ENCODE measurements around the gene TIMM44. TPM values are rescaled to one million over a fixed set of nuclear protein-coding genes. Genes with fewer than 3 reads are reported as not detected.

The TIMM44 gene, protein sequence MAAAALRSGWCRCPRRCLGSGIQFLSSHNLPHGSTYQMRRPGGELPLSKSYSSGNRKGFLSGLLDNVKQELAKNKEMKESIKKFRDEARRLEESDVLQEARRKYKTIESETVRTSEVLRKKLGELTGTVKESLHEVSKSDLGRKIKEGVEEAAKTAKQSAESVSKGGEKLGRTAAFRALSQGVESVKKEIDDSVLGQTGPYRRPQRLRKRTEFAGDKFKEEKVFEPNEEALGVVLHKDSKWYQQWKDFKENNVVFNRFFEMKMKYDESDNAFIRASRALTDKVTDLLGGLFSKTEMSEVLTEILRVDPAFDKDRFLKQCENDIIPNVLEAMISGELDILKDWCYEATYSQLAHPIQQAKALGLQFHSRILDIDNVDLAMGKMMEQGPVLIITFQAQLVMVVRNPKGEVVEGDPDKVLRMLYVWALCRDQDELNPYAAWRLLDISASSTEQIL
- total RNA-seq = 24.8 and 36.8 TPM in 2 replicates

DNA sequence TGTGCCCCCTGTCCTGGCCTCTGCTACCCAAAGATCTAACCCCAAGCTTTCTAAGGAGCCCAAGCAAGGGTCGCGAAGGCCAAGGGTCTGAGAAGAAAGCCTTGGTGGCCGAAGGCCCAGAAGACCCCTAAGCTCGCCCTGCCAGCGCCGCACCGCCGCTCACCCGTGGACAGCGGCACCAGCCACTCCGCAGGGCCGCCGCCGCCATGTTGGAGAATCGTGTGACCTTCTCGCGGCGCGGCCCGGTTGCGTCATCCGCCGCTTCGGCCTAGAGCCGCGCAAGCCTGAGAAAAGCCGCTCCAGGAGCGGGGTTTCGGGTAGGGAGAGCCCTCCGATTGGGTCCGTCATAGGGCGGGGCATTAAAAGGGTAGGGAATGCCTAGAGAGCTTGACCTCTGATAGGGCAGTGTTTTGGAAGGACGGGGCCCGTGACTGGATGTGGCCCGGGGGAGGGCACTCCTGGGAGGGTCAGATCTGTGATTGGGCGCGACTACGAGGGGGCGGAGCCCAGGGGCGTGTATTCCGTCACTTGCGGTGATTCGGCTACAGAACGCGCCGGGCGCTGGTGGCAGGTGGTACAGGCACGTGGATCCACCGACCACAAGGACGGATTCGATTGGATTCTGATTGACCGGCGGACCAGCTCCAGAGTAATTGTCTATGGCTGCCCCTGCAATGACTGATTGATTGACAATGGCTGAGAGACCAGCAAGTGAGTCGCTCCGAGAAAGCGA lies at the start of gene TIMM44:
Gene TIMM44 (minus strand): TSS at position 223 of the 733 bp plus-strand sequence. CDS start 15 bp downstream, at position 208.

DNA sequence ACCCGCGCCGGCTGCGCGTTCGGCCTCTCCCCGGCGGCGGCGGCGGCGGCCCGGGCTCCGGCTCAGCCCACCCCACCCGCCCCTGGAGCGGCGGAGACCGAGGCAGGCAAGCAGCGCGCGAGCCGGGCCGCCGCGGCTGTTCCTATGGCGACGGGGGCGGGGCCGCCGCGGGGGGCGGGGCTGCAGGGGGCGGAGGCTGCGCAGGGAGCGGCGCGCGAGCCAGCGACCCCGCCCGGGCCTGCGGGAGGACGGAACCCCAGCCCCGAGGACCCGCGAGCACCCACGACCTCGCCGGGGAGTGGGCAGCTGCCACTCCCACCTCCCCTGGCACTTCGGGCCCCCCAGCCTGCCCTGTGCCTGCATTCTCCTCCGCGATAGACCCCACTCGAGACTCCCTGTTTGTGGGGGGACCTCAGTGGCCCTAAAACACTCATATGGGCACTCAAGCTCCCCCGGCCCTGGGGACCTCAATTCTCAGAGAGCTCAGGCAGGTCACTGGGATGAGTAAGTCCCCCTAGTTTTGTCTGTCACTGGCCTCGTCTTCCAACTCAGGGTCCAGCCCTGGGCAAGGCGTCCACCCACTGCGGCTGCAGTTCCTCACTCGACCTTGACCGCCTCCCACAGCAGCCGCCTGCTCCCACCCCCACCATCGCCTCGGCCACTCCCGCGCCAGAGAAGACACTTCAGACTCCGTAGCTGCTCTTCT lies 17.3 kb downstream of the TIMM44 start, which contains the start of gene CTXN1:
Gene CTXN1 (minus strand): TSS at position 115 of the 706 bp plus-strand sequence. CDS start 597 bp downstream, outside the sequence.

DNA sequence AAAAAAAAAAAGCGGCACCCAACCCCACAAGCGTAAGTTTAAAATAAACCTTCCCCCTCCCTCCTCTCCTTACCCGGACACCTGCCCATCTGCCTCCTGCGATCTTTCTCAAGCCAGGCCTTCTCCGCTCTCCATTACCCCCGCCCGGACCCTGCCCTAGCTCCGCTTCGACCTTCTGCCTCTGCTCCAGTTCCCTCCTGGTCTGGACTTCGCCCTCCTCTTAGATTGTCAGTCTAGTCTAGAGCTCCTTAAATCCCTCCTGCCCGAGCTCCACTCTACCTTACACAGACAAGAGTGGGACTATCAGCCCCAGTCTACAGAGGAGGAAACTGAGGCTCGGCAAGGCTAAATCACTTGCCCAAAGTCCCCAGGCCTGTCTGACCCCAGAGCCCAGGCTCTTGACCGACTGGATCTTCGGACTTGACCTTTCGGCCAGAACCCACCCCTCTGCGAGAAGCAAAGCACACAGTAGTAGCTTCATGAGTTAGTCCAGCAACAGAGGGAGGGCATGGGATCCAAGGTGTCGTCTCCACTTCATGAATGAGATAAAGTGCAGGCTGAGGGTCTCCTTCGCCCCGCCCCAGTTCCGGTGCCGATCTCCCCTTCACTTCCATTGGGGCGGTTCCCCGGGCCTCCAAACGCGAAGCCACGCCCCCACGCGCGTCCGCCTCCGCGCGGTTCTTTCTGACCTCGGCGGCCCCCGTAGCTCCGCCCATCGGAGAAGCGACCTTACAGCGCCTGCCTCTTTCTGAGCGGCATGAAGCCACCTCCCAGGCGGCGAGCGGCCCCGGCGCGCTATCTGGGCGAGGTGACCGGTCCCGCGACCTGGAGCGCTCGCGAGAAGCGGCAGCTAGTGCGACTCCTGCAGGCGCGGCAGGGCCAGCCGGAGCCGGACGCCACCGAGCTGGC lies 23.6 kb downstream of the TIMM44 start, which contains the start of gene SNAPC2:
Gene SNAPC2 (plus strand): TSS at position 729 of the 909 bp plus-strand sequence. CDS start 29 bp downstream, at position 758.

DNA sequence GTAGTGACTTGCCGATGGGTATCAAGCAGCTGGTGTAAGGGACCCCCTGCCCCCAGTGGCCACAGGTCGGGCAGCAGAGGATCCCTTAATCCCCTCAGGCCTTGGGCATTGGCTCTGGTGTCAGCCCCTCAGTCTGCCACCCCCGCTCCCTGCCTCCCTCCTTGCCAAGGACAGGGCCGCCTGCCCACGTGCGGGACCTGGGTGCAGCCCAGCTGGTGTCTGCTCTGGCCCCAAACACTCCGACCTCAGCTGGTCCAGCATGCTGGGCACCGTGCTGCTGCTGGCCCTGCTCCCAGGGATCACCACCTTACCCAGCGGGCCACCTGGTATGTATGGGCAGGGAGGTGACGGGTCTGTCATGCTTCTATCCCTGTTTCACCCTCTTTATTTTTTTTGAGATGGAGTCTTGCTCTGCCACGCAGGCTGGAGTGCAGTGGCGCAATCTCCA lies 28.8 kb downstream of the TIMM44 start, which contains the start of gene TGFBR3L:
Gene TGFBR3L (plus strand): TSS at position 233 of the 448 bp plus-strand sequence.

DNA sequence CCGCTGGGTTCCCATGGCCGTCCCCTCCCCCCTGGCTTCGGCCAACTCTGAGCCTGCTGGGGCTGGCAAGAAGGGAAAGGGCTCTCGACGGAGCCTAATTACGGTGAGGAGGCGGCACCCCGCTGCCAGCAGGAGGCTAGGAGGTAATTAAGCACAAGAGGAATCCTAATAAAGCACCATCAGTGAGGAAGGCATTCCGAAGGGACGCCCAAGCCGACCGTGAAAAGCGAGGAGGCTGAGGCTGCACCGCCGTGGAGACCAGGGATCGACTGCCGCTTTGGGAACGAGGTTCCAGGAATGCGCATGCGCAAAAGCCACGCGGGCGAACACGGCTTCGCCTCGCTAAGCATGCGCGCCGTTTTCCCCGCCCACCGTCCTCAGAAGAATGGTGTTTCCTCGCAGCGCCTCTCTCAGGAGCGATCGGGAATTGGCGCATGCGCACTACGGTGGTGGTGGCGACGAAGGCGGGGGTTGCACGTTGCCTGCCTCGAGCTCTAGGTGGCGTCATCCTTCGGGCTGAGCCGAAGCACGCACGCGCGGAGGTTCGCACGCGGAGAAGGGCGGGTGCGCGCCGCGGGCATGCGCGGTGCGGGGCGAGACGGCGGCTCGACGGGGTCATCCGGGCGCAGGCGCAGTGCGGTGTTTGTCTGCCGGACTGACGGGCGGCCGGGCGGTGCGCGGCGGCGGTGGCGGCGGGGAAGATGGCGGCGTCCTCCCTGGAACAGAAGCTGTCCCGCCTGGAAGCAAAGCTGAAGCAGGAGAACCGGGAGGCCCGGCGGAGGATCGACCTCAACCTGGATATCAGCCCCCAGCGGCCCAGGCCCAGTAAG lies 40.0 kb downstream of the TIMM44 start, which contains the start of gene MAP2K7:
Gene MAP2K7 (plus strand): TSS at position 634 of the 830 bp plus-strand sequence. CDS start 68 bp downstream, at position 702.

DNA sequence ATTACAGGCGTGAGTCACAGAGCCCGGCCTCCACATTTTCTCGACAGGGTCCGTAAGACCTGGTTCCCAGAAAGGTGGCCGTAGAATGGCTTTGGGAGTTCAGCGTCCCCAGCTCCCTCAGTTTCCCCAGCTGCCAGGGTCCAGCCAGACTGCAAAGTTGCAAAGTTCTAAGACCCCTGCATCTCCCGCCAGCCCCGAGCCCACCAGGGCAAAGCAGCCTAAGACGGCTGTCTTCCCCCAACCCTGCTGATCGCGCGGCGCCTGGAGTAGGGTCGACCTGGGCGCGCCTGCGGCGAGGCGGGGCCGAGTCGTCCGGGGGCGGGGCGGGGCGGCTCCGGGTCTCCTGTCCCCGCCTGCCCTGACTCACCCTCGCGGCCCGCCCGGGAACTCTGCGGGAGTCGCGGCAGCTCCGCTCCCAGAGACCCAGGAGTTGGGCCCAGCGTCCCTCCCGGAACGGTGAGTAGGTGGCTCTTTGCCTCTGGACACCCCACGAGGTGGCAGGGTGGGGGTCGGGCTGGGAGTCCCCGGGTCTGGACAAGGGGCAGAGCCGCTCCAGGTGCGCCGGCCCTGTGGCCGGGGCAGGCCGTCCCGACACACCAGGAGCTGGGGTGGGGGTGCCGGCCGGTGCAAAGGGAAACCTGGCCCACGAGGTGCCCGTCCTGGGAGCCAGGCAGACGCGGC lies 55.2 kb downstream of the TIMM44 start, which contains the start of gene LRRC8E:
Gene LRRC8E (plus strand): TSS at position 366 of the 681 bp plus-strand sequence. CDS start 7,094 bp downstream, outside the sequence.

Other genes starting within 250 kb of the TIMM44 start
- gene FCER2, start 241.5 kb downstream of the TIMM44 start, total RNA-seq = not detected in 2 replicates
- gene CLEC4G, start 211.6 kb downstream of the TIMM44 start, total RNA-seq = not detected in 2 replicates
- gene CD209, start 196.1 kb downstream of the TIMM44 start, total RNA-seq = not detected in 2 replicates
- not detected in 2 replicates for gene CLEC4M, start 180.4 kb downstream of the TIMM44 start, total RNA-seq
- gene EVI5L, start 113.4 kb downstream of the TIMM44 start, total RNA-seq = 22.3 and 22.4 TPM in 2 replicates
- gene PRR36, start 69.3 kb downstream of the TIMM44 start, total RNA-seq = 0.10 TPM in 1 of 2 replicates, not detected in the other
- gene LRRC8E, start 55.2 kb downstream of the TIMM44 start, total RNA-seq = 3.1 and 3.8 TPM in 2 replicates
- gene MAP2K7, start 39.8 kb downstream of the TIMM44 start, total RNA-seq = 17.1 and 17.7 TPM in 2 replicates
- gene TGFBR3L, start 28.8 kb downstream of the TIMM44 start, total RNA-seq = 1.6 and 5.6 TPM in 2 replicates
- 14.9 and 19.0 TPM in 2 replicates for gene SNAPC2, start 23.3 kb downstream of the TIMM44 start, total RNA-seq
- gene CTXN1, start 17.5 kb downstream of the TIMM44 start, total RNA-seq = 2.5 and 7.4 TPM in 2 replicates
- 59.9 and 67.5 TPM in 2 replicates for gene ELAVL1, start 62.0 kb upstream of the TIMM44 start, total RNA-seq
- gene CCL25, start 109.1 kb upstream of the TIMM44 start, total RNA-seq = not detected in 2 replicates
- not detected in 2 replicates for gene FBN3, start 205.9 kb upstream of the TIMM44 start, total RNA-seq

Data from smooth muscle cell of the pulmonary artery (primary cell).